GM19452 (cell line): ENCODE results near the gene ATP5IF1.
A peak's percentile ranks its signal among the peaks of the same experiment; 100 is the strongest.

Source experiments
- ATAC-seq: cut with Tn5 transposase; IDR thresholded peaks from one replicate; pipeline ENCODE4 v1.9.1; 2021; ENCODE audit not compliant: unreplicated experiment

Gene ATP5IF1

DNA sequence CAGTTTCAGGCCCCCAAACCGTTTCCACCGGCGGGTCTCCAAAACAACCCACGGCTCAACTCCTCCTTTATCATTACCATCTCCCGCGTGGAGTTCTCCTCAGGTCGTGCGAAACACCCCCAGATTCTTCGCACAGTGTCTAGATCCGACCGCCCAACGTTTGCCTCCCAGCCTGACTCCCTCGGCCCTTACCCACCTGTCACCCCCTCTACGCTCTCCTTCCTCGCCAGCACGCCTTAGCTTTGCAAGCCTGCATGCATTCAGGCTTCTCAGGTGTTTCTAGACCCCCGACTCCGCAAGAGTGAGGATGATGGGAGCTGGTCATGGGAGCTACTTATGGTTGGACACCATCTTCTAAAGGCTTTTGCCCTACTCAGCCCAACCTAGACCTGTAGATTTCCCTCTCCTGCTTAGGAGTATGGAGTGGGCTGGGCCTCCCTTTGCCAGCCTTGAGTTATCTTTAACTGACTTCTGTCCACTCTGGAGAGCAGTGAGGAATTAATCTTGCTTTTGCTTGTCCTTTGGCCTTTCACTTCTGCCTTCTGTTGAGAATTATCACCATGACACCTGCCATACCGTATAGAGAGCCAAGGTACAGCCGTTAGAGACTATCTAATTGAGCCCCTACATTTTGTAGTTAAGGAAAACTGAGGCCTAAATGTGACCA is 865 bp downstream of the ATP5IF1 start:
- no peak for ATAC-seq

DNA sequence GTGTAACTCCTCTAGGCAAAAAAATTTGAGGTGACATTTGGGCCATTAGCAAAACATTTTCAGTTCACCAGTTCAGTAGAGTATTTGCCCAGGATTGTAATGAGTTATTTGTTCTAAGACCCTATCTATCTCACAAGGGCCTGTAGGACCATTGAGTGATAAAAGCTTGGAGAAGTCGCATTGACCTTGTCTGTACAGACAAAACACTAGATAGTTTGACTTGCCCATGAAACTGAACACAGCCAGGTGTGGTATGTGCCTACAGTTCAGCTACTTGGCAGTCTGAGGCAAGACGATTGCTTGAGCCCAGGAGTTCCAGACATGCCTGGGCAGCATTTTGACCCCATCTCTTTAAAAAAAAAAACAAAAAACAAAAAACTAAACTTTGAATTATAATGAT is 3.1 kb downstream of the ATP5IF1 start:
- no peak for ATAC-seq

DNA sequence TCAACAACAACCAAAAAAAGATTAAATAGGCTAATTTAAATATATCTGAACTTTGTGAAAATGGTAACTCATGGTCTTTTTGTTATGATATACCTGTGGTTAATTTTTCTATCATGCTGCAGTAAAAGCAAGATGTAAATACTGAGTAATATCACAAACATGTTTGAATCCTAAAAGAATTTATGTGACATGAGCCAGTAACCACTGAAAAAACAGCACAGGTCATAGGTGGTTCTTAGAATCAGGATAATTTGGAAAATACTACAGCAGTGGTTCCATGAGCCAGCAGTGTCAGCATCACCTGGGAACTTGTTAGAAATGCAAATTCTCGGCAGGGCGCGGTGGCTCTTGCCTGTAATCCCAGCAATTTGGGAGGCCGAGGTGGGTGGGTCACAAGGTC is 4.1 kb downstream of the ATP5IF1 start:
- ATAC-seq = no peak

DNA sequence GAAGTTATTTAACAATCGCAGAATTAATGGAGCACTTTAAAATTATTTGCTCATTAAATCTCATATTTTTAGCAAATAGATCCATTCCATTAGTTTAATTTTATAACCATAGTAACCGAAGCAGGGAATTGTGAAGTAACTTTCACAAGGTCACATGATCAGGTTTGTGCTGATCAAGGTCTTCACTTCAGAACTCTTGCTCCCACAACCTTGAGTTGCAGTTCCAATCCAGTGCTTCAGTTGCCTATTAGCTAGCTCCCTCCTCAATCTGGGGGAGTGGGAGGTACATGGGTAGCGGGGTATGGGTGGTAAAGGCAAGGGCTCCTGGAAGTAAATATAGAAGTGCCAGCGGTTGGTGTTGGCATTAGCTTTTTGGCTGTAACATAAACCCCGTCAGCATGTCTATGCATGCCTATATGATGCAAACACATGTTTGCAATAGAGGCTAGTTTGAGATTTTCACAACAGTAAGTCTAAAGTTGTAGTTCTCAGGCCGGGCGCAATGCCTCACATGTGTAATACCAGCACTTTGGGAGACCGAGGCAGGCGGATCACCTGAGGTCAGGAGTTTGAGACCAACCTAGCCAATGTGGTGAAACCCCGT is 5.8 kb downstream of the ATP5IF1 start:
- no peak for ATAC-seq

DNA sequence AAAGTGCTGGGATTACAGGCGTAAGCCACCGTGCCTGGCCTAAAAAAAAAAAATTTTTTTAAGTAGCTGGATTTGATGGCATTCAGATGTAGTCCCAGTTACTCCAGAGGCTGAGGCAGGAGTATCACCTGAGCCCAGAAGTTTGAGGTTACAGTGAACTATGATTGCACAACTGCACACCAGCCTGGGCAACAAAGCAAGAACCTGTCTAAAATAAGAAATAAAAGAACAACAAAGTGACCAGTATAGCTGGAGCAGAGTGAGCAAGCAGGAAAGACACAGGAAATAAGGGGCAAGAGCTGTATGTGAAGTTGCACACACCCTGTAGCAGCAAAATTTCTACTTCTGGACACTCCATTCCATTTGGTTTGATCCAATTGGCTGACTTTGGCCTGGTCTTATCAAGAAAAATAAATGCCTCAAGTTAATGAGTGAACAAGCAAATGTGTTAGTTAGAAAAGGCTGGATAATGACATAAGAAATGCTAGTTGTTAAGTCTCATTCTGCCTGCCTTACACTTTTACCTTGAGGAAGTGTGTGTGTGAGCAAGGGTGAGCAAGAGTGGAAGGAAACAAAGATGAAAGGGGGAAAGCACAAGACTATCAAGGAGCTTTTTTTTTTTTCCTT is 7.9 kb downstream of the ATP5IF1 start:
- no peak for ATAC-seq

DNA sequence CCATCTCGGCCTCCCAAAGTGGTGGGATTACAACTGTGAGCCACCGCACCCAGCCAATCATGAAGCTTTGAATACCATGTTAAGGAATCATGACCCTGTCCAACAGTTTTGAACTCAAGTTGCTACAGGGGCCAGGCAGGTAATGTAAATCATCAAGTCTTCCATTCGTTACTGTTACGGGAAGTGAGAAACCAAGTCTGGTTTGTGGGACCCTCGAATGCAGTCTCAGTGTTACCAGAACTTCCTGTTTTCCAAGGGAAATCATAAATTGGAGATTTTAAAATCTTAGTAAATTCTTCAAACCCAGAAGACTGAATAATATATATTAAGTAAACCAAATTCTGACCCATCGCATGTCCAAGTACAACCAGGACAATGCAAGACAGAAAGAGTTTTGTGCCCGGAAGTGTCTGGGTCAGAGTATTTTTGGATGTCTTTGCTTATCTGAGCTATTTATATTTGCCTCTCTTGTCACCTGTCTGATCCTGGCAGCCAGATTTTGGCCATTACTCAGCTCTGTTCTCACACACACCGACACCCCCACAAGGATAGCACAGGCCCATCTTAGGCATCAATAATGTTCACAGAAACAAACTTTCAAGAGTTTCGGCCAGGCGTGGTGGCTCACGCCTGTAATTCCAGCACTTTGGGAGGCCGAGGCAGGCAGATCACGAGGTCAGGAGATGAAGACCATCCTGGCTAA is 8.8 kb downstream of the ATP5IF1 start:
- ATAC-seq = no peak

DNA sequence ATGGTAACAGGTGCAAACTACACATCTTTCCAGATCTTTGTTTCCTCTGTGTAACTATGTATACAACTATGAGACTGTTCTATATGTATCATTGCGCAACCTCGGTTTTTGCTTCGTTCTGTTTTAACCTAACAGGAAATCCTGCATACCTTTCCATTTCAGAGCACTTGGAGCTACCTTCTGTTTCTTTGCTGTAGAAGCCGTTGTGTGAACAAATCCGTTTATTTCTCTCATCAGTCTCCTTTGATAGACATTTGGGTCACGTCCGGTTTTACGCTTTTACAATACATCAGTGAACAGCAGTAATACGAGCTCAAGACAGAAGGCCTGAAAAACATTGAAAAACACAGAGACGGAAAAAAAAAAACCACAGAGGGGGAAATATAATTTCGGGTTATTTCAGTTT is 10.5 kb downstream of the ATP5IF1 start:
- no peak for ATAC-seq

DNA sequence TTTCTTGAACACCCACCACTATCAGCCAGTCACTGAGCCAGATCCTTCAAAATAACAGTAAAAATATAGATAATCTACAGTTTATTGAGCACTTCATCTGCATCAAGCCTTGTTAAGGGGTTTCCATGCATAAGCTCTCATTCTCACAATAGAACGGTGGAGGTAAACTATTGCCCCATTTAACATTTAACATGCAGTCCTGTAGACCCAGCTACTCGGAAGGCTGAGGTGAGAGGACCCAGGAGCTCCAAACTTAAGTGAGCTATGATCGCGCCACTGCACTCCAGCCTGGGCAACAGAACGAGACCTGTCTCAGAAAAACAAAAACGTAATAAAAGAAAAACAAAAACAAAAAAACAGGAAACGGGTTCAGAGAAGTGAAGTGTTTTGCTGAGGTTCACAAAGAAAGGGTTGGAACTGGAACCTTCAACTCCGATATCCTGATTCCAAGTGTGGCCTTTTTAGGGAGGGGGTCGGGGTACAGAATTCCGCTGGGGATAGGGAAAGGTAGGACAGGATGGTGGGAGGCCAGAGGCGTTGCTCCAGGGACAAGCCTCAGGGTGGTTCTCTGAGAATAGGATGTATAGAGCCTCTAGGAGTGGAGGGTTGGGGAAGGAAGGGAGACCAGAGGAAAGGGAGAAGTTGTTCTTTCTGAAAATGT is 11.8 kb downstream of the ATP5IF1 start:
- no peak for ATAC-seq

DNA sequence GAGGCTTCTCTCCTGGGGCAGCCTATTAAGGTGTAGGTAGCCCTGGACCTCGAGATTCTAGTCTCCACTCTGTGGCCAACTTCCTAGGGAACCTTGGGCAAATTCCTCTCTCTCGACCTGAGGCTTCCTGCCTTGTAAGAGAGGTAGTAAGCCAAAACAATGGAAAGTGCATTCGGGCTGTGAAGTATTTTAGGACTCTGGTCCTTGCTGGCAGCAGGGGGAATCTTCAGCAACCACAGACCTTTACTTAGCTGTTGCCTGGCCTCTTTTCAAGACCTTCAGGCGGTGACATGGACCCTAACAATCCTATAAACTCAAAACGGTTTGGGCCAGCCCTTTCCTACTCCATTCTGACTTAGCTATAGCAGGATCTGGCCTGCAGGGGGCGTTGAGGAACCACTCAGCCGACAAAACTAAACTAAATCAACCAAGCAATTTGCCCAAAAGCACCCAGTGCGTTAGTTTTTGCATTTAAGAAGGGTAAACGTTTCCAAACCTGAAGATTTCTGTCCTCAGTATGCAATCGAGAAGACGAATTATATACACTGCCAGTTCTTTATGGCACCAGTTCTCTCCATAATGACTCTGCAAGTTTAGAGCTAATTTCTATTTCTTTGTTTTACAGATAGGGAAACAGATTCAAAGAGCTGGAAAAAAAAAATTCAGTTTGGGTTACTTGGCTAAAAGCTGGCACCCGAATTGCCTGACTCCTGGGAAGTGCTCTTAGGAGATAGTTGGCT is 12.5 kb downstream of the ATP5IF1 start:
- no peak for ATAC-seq

DNA sequence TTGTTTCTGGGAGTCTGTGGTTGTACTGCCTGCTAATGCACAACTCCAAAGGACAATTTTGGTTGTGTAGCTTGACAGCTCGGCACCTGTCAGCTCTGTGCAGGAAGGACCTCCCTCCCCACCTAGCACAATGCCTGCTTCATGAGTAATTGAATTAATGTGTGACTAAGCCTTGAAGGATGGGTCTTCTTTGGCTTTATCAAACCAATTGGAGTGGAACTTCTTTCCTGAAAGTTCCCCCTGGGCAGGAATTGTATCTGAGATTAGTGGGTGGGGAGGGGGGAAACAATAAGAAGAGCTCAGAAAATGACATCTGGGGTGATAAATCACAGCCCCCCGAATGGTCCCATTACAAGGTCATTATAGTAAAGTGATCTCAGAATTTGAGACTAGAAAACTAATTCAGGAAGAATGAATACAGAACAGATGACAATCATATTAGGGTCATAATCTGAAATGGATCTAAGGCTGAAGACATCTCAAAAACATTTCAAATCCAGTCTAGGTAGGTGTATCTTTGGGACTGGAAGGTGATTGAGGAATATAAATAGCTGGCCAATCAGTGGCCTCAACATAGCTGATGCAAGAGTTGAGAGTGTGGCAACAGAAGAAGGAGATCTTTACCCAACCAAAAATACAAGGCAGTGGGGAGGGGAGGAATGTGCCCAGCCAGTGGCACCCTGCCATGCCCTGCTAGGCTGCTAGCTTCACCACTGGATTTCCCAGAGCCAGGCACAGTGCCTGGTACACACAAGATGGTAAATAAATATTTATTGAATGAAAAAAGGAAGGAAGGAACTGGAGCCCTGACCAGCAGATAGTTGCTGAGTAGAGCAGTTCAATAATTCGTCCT is 13.3 kb downstream of the ATP5IF1 start:
- ATAC-seq = no peak

DNA sequence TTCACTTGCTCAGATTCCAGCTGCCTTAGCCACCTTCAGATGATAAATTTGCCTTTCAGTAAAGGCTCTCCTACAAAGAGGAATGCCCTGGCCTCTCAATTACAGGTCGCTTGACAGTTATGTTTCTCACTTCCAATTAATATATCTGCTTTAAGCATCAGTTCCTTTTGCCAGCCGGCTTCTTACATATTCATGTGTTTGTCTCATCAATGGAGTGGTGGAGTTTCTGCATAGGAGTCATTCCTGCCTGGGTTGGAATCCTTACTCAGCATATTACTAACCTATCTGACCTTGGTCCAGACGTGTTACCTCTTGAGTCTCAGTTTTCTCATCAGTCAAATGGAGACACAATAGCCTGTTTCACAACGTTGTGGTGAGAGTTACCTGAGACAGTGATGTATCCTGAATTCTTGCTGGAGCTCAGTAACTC is 14.0 kb downstream of the ATP5IF1 start:
- no peak for ATAC-seq

DNA sequence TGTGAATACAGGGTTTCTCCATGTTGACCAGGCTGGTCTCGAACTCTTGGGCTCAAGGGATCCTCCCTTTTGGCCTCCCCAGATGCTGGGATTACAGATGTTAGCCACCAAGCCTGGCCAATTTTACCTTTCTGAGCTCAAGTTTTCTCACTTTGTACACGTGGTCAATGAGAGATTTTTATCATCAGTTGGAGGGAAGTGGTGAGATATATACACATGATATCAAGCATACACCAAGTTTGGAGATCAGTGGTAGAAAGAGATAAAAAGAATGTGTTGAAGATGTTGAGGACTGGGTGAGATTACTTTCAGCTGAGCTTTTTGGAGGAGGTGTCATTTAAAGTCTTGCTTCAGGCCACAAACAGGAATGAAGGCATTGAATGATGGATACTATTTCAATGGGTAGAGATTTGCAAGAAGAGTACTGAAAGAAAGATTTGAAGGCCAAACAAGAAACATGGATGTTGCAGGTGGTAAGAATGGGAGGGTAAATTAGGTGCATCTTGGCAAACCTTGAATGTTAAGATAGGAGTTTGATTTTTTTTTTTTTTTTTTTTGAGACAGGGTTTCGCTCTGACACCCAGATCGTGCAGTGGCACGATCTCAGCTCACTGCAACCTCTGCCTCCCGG is 20.4 kb downstream of the ATP5IF1 start:
- no peak for ATAC-seq

DNA sequence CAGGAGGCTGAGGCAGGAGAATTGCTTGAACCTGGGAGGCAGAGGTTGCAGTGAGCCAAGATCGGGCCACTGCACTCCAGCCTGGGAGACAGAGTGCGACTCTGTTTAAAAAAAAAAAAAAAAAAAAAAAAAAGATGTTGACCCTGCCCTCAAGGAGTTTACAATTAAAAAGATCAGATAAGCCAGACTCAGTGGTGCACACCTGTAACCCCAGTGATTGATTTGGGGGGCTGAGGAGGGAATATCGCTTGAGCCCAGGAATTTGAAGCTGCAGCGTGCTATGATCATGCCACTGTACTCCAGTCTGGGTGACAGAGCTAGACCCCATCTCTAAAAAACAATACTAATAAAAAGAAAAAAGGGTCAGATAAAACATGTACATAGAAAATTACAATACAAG is 21.8 kb downstream of the ATP5IF1 start:
- ATAC-seq = no peak

DNA sequence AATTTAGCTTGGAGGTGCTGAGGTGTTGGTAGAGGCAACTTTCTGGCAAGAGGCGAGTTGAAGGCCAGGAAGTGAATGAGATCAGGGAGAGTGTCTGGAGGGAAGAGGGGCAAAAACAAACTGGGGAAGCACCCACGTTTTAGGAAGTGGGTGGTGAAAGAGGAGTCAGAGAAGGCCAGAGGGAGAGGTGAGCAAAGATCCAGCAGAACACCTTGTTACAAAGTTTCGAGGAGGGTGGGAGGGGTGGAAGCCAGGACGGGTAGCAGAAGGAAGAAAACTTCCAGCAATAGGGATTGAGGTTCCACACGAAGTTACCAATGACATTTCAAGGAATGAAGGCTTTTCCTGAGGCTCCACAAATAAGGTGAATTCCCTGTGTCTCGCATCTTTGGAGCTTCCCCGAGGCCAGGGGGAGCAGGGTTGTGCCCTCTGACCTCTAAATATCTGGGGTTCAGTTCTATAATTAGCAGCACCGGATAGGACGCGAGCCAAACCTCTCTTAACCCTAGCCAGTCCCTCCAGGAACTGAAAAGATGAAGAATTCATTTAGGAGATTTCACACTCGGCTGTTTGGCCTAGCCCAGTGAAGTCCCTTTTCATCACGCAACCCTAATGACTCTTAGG is 22.8 kb downstream of the ATP5IF1 start:
- no peak for ATAC-seq

DNA sequence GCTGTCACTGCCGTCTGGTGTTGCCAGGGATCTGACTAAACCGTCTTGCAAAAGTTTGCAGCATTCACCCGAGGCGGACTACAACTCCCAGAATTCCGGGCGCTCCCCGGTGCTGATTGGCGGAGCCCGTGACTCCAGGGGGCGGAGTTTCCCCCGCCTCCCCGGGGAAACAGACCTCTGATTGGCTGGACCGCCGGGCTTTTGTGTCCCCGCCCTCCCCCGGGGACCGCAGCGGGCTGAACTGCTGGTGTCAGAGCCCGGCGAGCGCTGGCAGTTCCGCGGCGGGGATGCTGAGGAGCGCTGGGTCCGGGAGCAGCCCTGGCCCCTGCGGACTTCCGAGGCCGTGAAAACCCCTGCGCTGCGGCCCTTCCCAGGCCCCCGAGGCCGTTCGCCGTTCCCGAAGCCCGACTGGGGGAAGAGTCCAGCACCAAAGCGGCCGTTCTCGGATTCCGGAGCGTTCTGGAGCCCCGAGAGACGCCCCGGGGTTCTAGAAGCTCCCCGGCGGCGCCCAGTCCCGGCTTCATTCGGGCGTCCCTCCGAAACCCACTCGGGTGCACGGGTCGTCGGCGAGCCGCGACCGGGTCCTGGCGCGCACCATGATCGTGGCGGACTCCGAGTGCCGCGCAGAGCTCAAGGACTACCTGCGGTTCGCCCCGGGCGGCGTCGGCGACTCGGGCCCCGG is 23.5 kb downstream of the ATP5IF1 start, which contains the start of gene SESN2:
SESN2 (plus strand) TSS at position 267 of the 682 bp plus-strand sequence; CDS start at position 597, 330 bp downstream.
- ATAC-seq = peak; percentile 90

DNA sequence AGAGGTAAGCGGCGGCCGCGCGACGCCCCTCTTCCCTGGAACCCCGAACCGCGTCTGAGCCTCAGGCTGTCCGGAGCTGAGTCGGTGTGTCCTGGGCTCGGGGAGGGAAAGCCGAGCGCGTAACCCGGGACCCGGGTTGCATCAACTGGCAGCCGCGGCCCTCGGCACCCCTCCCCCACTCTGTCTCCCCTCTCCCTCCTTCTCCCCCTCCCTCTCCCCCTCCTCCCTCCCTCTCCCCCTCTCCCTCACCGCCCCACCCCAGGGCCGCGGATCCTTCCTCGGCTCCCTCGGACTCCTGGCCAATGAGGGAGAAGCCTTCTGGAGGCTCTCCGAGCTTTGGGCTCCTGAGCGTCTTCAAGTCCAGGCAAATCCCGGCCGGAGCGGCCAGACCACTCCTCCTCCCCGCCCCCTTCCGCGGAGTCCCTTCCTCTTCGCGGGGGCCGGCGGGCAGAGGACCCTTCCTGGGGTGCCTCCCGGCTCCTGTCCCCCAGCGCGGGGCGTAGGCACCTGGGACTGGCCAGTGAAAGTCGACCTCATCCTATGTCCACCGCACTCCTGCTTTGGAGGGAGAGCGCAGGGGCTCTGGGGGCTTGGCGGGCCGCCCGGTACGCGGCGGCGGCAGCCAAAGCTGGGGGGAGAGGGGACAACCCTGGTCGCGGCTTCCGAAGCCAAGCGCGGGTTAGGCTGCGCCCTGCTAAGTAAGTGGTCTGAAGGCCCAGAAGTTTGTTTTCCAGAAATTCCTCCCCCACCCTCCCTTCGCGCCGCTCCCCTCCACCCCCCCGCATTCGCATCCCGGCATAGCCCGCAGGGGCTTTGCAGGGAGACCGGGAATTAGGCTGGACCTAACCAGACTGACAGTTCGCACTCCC is 24.2 kb downstream of the ATP5IF1 start:
- ATAC-seq = peak; percentile 6

DNA sequence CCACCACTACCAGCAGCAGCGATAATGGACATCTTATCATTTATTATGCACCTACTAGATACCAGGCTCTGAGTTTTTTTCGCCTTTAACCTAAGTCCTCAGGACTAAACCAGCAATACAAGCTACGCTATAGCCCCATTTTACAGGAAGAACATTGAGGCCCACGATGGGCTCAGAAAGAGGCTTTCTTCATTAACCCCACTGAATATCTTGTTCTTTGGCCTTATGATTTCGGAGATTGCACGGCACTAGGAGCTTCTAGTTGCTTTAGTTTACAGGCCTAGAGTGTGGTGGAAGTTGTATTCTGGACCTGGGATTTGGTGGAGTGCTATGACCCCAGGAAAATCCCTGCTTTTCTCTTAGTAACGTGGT is 24.9 kb downstream of the ATP5IF1 start:
- ATAC-seq = no peak
